OCI-LY3 (cell line): Measurements from ENCODE around the gene LCE1F.

Experiments
- H2AFZ ChIP-seq: fragments of 200-600, 300-600 bp; shearing (Covaris generic); 2 replicates; pipeline ENCODE4 v1.6.0; 2014; ENCODE audit warnings: antibody characterized with exemption, low read depth, low read length
- H3K27ac ChIP-seq: fragments of 200-600, 300-600 bp; sonication (generic); 2 replicates; pipeline ENCODE4 v1.5.1; 2014; ENCODE audit warnings: mild to moderate bottlenecking, low read length, moderate library complexity, mixed read lengths
- H3K27me3 ChIP-seq: fragments of 200-600, 300-600 bp; sonication (generic); 2 replicates; pipeline ENCODE4 v1.6.1; 2014; ENCODE audit warnings: low read depth, low read length, mixed read lengths
- H3K36me3 ChIP-seq: fragments of 200-600, 300-600 bp; sonication (generic); replicated peaks from 2 replicates; pipeline ENCODE3; 2014; ENCODE audit warnings: low read depth, low read length, mixed read lengths
- H3K4me1 ChIP-seq: fragments of 300-600, 200-600 bp; sonication (generic); 2 replicates; pipeline ENCODE4 v1.6.1; 2014; ENCODE audit warnings: low read length, mixed read lengths
- H3K4me2 ChIP-seq: fragments of 200-600, 300-600 bp; sonication (generic); 2 replicates; pipeline ENCODE4 v1.6.1; 2014; ENCODE audit warnings: low read length, mixed read lengths
- H3K4me3 ChIP-seq: fragments of 300-600, 200-600 bp; sonication (generic); 2 replicates; pipeline ENCODE4 v1.5.1; 2014; ENCODE audit warnings: antibody characterized with exemption, mild to moderate bottlenecking, low read length, moderate library complexity
- H3K79me2 ChIP-seq: fragments of 300-600, 200-600 bp; shearing (Covaris generic); 2 replicates; pipeline ENCODE4 v1.6.1; 2014; ENCODE audit warnings: mild to moderate bottlenecking, low read length, mixed read lengths
- H3K9ac ChIP-seq: fragments of 300-600, 200-600 bp; shearing (Covaris generic); 2 replicates; pipeline ENCODE4 v1.6.0; 2014; ENCODE audit warnings: mild to moderate bottlenecking, low read length, moderate library complexity
- H3K9me3 ChIP-seq: fragments of 200-600, 300-600 bp; shearing (Covaris generic); 2 replicates; pipeline ENCODE4 v1.6.1; 2014; ENCODE audit warnings: low read length, mixed read lengths; ENCODE audit not compliant: insufficient read depth
- H4K20me1 ChIP-seq: fragments of 200-600, 300-600 bp; sonication (generic); 2 replicates; pipeline ENCODE4 v1.6.1; 2016; ENCODE audit warnings: low read length, mixed read lengths; ENCODE audit not compliant: insufficient read depth
- CTCF ChIP-seq: fragments of 200-600, 300-600 bp; sonication (generic); IDR thresholded peaks from 2 replicates; pipeline ENCODE4 v1.5.1; 2014; ENCODE audit warnings: antibody characterized with exemption, low read length, low read depth
- EZH2phosphoT487 ChIP-seq: fragments of 200-600 bp; shearing (Covaris generic); IDR thresholded peaks from 2 replicates; pipeline ENCODE4 v1.6.1; 2018; ENCODE audit warnings: antibody characterized with exemption, mixed run types, low read depth

Gene LCE1F

DNA sequence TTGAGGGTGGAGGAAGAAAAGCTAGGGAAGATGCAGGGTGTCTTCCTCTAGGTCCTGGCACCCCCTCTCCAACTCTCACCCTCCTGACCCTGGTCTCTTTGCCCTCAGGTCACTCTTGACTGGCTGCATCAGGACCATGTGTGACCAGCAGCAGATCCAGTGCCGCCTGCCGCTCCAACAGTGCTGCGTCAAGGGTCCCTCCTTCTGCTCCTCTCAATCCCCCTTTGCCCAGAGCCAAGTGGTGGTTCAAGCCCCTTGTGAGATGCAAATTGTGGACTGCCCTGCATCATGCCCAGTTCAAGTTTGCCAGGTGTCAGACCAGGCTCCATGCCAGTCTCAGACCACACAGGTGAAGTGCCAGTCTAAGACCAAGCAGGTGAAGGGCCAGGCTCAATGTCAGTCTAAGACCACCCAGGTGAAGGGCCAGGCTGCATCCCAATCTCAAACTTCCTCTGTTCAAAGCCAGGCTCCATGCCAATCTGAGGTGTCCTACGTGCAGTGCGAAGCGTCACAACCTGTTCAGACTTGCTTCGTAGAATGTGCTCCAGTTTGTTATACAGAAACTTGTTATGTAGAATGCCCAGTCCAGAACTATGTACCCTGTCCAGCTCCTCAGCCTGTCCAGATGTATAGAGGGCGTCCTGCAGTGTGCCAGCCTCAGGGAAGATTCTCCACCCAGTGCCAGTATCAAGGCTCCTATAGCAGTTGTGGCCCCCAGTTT is 15.3 kb upstream of the LCE1F start:
- Histone ChIP-seq H3K79me2 (no peaks in the 10 kb centered on the region), H4K20me1 (no peaks in the 10 kb centered on the region), H3K27ac (no peak overlapping the region), H3K9me3 (no peaks in the 10 kb centered on the region), H3K9ac (no peak overlapping the region), H3K4me3 (no peak overlapping the region), H3K36me3 (no peaks in the 10 kb centered on the region), H3K27me3 (peaks cover 28% of the 10 kb centered on the region; the same call in 1 of the 2 replicates), H3K4me1 (no peaks in the 10 kb centered on the region), H3K4me2 (no peak overlapping the region), H2AFZ (no peak overlapping the region)
- TF ChIP-seq CTCF (no peak), EZH2phosphoT487 (no peak)

GRCh38 chr1:152760551-152761190 is 14.3 kb upstream of the LCE1F start:
- H3K9me3 ChIP-seq: no peaks in the 10 kb centered on the region
- no peaks in the 10 kb centered on the region for H3K79me2 ChIP-seq
- no peak overlapping the region for H3K4me3 ChIP-seq
- no peak for TF ChIP-seq CTCF
- TF ChIP-seq EZH2phosphoT487: no peak
- H4K20me1 ChIP-seq: no peaks in the 10 kb centered on the region
- no peak overlapping the region for H2AFZ ChIP-seq
- no peaks in the 10 kb centered on the region for H3K36me3 ChIP-seq
- no peak overlapping the region for H3K9ac ChIP-seq
- peaks cover 27% of the 10 kb centered on the region; the same call in 1 of the 2 replicates for H3K27me3 ChIP-seq
- H3K4me1 ChIP-seq: no peaks in the 10 kb centered on the region
- no peak overlapping the region for H3K4me2 ChIP-seq
- no peak overlapping the region for H3K27ac ChIP-seq

- H4K20me1 ChIP-seq: no peaks in the 10 kb centered on the region
- no peak overlapping the region for H3K4me2 ChIP-seq
- TF ChIP-seq CTCF (no peak), EZH2phosphoT487 (no peak)
- no peaks in the 10 kb centered on the region for H3K9me3 ChIP-seq
- no peak overlapping the region for H2AFZ ChIP-seq
- no peaks in the 10 kb centered on the region for H3K36me3 ChIP-seq
- H3K9ac ChIP-seq: no peak overlapping the region
- no peak overlapping the region for H3K27ac ChIP-seq
- H3K4me1 ChIP-seq: no peaks in the 10 kb centered on the region
- no peaks in the 10 kb centered on the region for H3K79me2 ChIP-seq
- no peak overlapping the region for H3K4me3 ChIP-seq
- peaks cover 24% of the 10 kb centered on the region for H3K27me3 ChIP-seq
Observed at GRCh38 chr1:152761609-152762213, 13.2 kb upstream of the LCE1F start.

DNA sequence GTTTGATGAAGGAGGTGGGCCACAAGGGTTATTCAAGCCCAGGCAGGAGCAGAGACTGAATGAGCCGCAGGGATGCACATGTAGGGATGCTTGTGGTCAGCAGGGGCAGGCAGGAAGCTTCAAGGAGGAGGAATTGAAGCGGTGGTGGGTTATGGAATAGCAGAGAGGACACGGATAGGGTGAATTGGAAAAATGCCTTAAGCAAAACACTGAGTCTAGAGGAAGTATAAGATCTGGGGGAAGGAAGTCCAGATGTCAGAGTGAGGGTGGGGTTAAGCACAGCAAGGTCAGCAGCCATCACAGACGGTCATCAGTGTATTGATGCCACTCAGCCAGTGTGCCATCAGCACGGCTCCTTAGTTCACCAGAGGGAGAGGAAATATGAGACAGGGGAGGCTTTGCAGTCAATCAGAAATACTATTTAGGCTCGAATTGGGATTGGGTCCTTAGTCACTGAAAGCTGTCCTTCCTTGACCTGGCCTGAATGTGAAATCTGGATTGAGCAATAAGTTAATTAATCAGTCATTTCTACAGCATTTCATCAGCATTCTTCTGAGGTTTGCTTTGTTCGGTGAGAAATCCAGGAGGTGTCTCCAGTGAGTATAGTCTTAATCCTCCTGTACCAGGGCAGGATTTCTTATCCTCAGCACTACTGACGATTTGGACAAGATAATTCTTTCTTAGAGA is 6.0 kb upstream of the LCE1F start:
- Histone ChIP-seq H3K79me2 (no peaks in the 10 kb centered on the region), H3K4me2 (no peak overlapping the region), H3K9me3 (no peaks in the 10 kb centered on the region), H3K27ac (no peak overlapping the region), H3K4me1 (no peaks in the 10 kb centered on the region), H3K27me3 (peaks cover 24% of the 10 kb centered on the region), H3K9ac (no peak overlapping the region), H2AFZ (no peak overlapping the region), H3K4me3 (no peak overlapping the region), H4K20me1 (no peaks in the 10 kb centered on the region), H3K36me3 (no peaks in the 10 kb centered on the region)
- TF ChIP-seq EZH2phosphoT487 (no peak), CTCF (no peak)
